IPS-18a (cell line): ENCODE results near the gene EFNA3.
"Not testable (repeated sequence)": the region's sequence is repeated elsewhere in the genome, so short reads cannot be mapped to it uniquely, and the experiment has no call there.

Experiments
- H3K27ac ChIP-seq: one replicate; pipeline ENCODE4 v1.5.1; 2013; ENCODE audit warnings: low read length
- H3K27me3 ChIP-seq: one replicate; pipeline ENCODE4 v1.6.1; 2013; ENCODE audit warnings: mild to moderate bottlenecking, low read length; ENCODE audit not compliant: control insufficient read depth, insufficient read depth
- H3K36me3 ChIP-seq: one replicate; pipeline ENCODE4 v1.6.1; 2013; ENCODE audit warnings: low read depth, low read length; ENCODE audit not compliant: control insufficient read depth
- H3K4me1 ChIP-seq: one replicate; pipeline ENCODE4 v1.6.1; 2013; ENCODE audit warnings: low read depth, low read length; ENCODE audit not compliant: control insufficient read depth
- H3K4me3 ChIP-seq: one replicate; pipeline ENCODE4 v1.5.1; 2013; ENCODE audit warnings: low read length
- H3K9ac ChIP-seq: one replicate; pipeline ENCODE4 v1.6.1; 2013; ENCODE audit warnings: mild to moderate bottlenecking, low read length, moderate library complexity
- H3K9me3 ChIP-seq: one replicate; pipeline ENCODE4 v1.6.1; 2013; ENCODE audit warnings: low read depth, low read length; ENCODE audit not compliant: control insufficient read depth

EFNA3 gene

DNA sequence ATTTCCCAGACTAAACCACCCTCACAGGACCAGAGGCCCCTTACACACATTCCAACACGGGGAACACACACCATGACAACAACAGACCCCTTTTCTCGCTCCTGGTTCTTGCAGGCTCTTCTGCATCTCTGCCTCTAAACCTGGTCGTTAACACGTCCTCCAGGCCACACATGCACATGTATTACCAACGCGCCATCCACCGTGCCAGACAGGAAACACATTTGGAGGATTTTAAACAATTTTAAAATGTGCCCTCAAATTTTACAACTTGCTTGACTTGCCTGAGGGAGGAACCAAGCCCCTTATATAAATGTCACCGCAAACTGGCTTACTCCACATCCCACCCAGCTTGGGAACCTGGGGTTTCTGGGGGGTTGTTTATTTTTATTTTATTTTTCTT lies 32.2 kb downstream of the EFNA3 start:
- H3K27me3 ChIP-seq: no peaks in the 10 kb centered on the region
- H3K9ac ChIP-seq: no peak overlapping the region
- H3K4me3 ChIP-seq: no peak overlapping the region
- no peaks in the 10 kb centered on the region for H3K4me1 ChIP-seq
- no peaks in the 10 kb centered on the region for H3K36me3 ChIP-seq
- no peaks in the 10 kb centered on the region for H3K9me3 ChIP-seq
- no peak overlapping the region for H3K27ac ChIP-seq

DNA sequence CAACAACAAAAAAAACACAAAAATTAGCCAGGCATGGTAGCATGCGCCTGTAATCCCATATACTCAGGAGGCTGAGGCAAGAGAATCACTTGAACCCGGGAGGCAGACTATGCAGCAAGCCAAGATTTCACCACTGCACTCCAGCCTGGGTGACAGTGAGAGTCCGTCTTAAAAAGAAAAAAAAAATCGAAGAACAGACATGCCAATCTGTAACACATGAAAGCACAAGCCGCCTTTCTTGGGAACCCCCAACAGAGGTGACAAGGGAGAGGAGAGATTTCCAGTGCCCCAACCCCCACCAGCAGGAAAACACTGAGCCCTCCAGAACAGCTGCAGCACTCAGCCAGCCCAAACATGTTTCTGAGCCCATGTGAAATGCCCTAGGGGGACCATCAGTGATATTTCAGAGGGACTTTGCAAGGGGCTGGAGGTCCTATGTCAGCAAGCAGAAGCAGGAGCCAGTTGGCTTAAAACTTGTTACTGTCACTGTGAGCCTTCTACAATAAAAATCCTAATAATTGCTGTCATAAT lies 34.9 kb downstream of the EFNA3 start:
- no peak overlapping the region for H3K9ac ChIP-seq

DNA sequence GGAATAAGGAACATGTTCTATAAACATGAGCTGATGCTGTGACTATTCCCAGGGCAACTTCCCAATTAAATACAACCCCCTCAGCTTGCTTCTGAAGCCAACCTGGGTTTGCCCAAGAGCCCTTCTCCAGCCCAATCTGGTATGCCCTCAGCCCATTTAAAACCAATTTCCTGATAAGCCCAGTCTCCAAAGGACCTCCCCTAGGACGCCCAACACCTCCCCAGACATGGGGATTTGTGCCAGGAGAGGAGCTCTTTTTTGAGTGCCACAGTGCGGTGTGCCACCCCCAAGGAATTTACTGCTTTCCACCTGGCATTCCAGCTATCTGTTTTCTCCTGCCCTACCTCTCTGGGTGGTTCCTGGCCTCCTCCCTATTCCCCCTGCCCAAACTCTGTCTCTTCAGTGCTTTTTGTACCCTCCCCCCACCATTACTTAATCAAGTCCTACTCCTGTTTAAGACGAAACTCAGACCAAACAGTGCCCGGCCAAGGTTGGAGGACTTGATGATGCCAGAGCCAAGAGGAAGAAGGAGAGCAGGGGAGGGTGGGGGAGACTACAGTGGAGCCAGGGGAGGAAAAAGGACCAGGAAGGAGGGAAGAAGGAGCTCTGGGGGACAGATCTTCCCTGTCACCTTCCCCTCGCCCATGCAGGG lies 37.6 kb downstream of the EFNA3 start:
- H3K27me3 ChIP-seq: peaks cover 11% of the 10 kb centered on the region
- no peak overlapping the region for H3K27ac ChIP-seq
- no peak overlapping the region for H3K4me3 ChIP-seq
- no peak overlapping the region for H3K9ac ChIP-seq
- H3K36me3 ChIP-seq: no peaks in the 10 kb centered on the region
- no peaks in the 10 kb centered on the region for H3K4me1 ChIP-seq
- H3K9me3 ChIP-seq: no peaks in the 10 kb centered on the region

More for the DNA sequence above, 34.9 kb downstream of the EFNA3 start:
- no peak overlapping the region for H3K27ac ChIP-seq
- H3K9me3 ChIP-seq: no peaks in the 10 kb centered on the region
- H3K27me3 ChIP-seq: no peaks in the 10 kb centered on the region
- H3K36me3 ChIP-seq: no peaks in the 10 kb centered on the region
- H3K4me1 ChIP-seq: no peaks in the 10 kb centered on the region
- H3K4me3 ChIP-seq: no peak overlapping the region

DNA sequence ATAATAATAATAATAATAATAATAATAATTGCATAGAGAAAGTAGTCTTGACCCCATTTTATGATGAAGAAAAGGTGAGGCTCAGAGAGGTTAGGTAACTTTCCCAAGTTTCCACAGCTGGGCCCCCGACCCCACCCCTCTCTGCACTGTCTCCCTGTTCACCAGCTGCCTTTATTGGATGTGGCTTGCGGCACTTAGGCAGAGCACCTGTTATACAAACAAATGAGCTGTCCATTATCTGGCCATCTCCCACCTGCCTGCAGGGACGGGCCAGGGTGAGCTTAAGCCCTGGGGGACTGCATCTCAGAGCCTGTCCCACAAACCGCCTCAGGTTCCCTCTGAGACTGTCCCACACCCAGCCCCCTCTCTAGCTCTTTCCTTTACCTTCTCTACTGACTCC lies 39.0 kb downstream of the EFNA3 start:
- Histone ChIP-seq H3K36me3 (no peaks in the 10 kb centered on the region), H3K4me3 (no peak overlapping the region), H3K9ac (no peak overlapping the region), H3K9me3 (no peaks in the 10 kb centered on the region), H3K4me1 (no peaks in the 10 kb centered on the region), H3K27ac (no peak overlapping the region), H3K27me3 (peaks cover 11% of the 10 kb centered on the region)

- H3K36me3 ChIP-seq, H3K9ac ChIP-seq, H3K9me3 ChIP-seq, H3K4me1 ChIP-seq, H3K4me3 ChIP-seq, H3K27ac ChIP-seq: not testable (repeated sequence)
- H3K27me3 ChIP-seq: peaks cover 11% of the 10 kb centered on the region
Observed at GRCh38 chr1:155118090-155118489, 39.5 kb downstream of the EFNA3 start.

DNA sequence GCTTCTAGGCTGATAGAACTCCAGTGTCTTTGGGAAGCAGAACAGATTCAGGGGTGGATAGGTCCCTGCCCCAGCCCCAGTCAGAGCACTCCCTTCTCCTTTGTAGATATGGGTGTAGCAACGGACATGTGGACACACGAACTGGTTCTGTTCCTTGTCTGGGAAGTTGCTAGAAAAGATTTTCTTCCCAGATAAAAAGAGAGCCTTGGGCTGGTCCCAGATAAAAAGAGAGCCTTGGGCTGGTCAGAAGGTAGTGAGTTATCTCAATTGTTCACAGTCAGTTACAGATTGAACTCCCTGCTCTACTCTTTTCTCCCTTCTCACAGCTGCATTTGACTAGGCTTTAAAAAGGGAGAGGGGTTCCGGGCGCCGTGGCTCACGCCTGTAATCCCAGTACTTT lies 41.6 kb downstream of the EFNA3 start:
- peaks cover 28% of the 10 kb centered on the region for H3K27me3 ChIP-seq
- no peak overlapping the region for H3K4me3 ChIP-seq
- H3K4me1 ChIP-seq: no peaks in the 10 kb centered on the region
- no peaks in the 10 kb centered on the region for H3K9me3 ChIP-seq
- no peak overlapping the region for H3K27ac ChIP-seq
- H3K9ac ChIP-seq: no peak overlapping the region
- H3K36me3 ChIP-seq: no peaks in the 10 kb centered on the region

GRCh38 chr1:155121249-155121648 lies 42.6 kb downstream of the EFNA3 start:
- no peak overlapping the region for H3K9ac ChIP-seq
- no peak overlapping the region for H3K27ac ChIP-seq
- H3K4me3 ChIP-seq: no peak overlapping the region
- peaks cover 38% of the 10 kb centered on the region for H3K27me3 ChIP-seq
- no peaks in the 10 kb centered on the region for H3K9me3 ChIP-seq
- H3K36me3 ChIP-seq: no peaks in the 10 kb centered on the region
- peaks cover 7% of the 10 kb centered on the region for H3K4me1 ChIP-seq

GRCh38 chr1:155122308-155122707 lies 43.7 kb downstream of the EFNA3 start:
- no peak overlapping the region for H3K9ac ChIP-seq
- no peak overlapping the region for H3K4me3 ChIP-seq
- no peaks in the 10 kb centered on the region for H3K9me3 ChIP-seq
- no peak overlapping the region for H3K27ac ChIP-seq
- peaks cover 17% of the 10 kb centered on the region for H3K4me1 ChIP-seq
- H3K36me3 ChIP-seq: no peaks in the 10 kb centered on the region
- peaks cover 48% of the 10 kb centered on the region for H3K27me3 ChIP-seq

GRCh38 chr1:155123801-155124200 lies 45.2 kb downstream of the EFNA3 start:
- Histone ChIP-seq H3K4me3 (no peak overlapping the region), H3K9me3 (no peaks in the 10 kb centered on the region), H3K36me3 (no peaks in the 10 kb centered on the region), H3K9ac (no peak overlapping the region), H3K4me1 (peaks cover 28% of the 10 kb centered on the region), H3K27ac (no peak overlapping the region), H3K27me3 (peaks cover 61% of the 10 kb centered on the region)

DNA sequence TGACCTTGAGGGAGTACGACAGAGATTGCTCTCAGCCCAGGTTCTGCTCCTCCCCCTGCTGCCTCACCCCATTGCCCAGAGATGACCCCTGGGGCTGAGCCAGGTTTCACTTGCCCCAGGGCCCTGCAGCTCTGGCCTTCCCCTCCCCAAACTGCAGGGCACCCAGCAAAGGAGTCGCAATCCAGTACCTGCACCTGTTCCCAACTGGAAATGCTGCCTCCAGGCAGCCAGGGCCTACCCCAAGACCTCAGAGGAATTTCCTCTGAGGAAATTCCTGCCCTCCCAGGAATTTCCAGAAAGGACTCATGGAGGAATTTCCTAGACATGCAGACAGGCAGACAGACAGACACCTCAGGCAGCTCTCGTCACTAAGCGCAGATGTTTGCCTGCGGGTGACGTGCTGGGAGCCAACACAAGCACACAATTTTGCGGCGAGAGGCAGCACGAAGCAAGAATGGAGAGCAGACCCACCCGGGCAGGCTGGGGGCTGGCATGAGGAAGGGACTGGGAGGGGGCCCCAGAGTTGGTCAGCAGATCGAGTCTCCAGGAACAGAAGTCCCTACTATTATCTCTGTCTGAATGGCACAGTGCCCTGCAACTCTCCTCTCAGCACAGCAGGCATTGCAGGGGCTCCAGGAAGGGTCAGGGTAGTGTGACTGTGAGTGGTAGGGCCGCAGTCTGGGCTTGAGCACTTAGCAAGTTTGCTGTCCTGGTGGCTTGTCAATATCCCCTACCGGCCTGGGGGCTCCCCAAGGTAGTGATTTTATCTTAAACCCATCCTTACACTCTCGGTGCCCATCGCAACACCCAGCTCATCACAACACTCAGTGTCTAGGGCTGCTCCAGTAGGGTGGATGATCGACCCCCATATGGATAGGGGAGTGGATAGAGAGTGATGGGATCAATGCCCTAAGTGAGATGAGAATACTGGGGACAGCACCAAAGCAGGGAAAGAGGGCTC lies 46.1 kb downstream of the EFNA3 start:
- Histone ChIP-seq H3K27me3 (peaks cover 68% of the 10 kb centered on the region), H3K9me3 (no peaks in the 10 kb centered on the region), H3K36me3 (no peaks in the 10 kb centered on the region), H3K9ac (no peak overlapping the region), H3K4me1 (peaks cover 38% of the 10 kb centered on the region), H3K4me3 (no peak overlapping the region), H3K27ac (no peak overlapping the region)

- Histone ChIP-seq H3K27ac (no peak overlapping the region), H3K9ac (no peak overlapping the region), H3K9me3 (no peaks in the 10 kb centered on the region), H3K27me3 (peaks cover 69% of the 10 kb centered on the region), H3K36me3 (no peaks in the 10 kb centered on the region), H3K4me1 (peaks cover 45% of the 10 kb centered on the region), H3K4me3 (peak overlapping the region; percentile 54)
Observed at GRCh38 chr1:155125511-155125945, 46.9 kb downstream of the EFNA3 start.
